NCI-H1105 treated with DMSO at 0.1 percent for 48 hours (cell line): ENCODE data around the gene C1QB.
"Not testable (repeated sequence)": the region's sequence is repeated elsewhere in the genome, so short reads cannot be mapped to it uniquely, and the experiment has no call there.

Experiments used
- DNase-seq: peaks from one replicate; lab custom pipeline; 2025; lab: John Stamatoyannopoulos, UW

The C1QB gene

DNA sequence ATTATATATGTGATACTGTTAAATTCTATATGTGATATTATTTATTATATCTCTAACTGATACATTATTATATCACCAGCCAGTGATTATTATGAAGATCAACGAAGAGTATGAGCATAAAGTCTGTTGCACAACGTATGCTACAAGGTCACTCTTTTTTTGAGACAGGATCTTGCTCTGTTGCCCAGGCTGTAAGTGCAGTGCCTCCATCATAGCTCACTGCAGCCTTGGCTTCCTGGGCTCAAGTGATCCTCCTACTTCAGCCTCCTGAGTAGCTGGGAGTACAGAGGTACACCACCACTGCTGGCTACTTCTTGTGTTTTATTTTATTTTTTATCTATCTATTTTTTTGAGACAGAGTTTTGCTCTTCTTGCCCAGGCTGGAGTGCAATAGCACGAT, 43.6 kb downstream of the C1QB start:
- no peak for DNase-seq

DNA sequence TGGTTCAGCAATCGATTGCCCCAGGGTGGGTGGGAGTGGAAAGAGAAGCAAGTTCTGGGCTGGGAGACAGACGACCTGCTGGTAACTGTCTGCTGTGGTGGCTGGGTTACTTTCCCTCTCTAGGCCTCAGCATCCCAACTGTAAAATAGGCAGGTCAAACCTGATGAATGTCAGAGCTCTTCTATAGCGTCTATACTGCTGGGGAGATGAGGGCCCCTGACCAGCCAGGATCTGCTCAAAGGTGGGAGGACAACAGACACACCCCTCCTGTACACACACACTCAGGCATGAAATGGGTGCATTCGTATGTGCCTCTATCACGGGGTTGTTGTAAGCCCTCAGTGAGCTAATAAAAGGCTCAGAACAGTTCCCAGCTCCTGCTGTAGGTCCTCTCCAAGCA, 44.9 kb downstream of the C1QB start:
- no peak for DNase-seq

DNA sequence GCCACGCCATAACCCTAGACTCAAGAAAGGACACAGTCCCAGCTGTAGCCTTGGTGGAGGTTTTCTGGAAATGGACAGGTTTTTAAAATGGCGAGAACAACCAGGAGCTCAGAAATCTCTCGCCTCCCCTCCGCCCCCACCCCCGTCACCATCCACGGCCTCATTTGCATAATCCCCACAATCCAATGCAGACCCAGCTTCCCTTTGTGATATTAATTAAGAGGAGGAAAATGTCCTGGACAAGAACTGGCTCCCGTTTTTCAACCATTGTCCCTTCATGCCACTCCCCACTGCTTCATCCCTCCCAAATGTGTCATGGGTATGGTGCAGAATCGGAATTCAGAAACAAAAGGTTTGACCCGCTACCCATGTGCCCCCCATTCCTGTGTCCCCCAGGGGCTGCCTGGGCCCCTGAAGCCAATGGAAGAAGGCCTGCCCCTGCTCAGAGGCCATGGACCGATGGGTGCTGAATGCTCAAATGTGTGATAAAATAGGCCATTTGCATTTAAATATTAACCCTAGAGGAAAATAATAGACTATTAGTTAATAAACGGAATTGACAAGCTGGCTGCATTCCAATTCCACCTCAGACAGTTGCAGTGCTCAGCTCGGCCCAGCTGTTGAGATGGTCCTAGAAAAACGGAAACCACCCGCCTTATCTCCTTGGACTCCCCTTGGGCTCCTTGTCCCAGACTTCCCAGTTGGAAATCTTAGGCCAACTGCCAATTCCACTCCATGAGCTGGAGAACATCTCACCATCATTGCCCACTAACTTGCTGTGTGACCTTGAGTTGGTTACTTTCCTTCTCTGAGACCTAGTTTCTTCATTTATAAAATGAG, 46.9 kb downstream of the C1QB start:
- DNase-seq, result no peak

DNA sequence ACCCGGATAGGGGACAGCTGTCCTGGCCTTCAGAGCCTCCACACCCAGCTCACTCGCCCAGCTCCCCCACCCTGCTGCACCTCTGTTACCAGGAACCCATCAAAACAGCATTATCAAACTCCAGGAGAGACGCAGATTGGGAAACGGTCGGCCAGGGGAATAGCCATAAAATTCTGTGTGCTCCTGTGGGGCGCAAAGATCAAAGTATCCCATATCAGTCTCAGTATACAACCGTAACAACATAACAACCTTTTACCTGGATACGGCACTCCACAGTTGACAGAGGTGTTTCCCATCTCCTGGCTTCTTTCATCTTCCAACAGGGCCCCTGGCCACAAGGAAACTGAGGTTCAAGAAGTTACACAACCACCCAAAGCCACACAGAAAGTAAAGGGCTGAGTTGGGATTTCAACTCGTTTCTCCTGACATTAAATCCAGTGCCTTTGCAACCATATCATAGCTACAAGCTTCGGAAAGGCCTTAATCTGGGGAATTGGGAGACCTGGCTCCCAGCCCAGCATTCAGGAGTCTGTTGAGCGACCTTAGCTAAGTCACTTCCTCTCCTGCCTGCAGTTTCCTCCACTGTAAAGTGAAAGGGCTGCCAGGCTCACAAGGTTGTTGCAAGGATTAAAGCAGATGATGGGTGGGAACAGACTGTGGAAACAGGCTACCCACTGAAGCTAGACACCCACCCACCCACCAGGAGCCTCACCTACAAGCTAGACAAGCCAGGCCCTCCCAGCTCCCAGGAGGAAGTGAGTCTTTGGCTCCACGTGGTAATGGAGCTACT, 49.5 kb downstream of the C1QB start:
- no peak for DNase-seq

DNA sequence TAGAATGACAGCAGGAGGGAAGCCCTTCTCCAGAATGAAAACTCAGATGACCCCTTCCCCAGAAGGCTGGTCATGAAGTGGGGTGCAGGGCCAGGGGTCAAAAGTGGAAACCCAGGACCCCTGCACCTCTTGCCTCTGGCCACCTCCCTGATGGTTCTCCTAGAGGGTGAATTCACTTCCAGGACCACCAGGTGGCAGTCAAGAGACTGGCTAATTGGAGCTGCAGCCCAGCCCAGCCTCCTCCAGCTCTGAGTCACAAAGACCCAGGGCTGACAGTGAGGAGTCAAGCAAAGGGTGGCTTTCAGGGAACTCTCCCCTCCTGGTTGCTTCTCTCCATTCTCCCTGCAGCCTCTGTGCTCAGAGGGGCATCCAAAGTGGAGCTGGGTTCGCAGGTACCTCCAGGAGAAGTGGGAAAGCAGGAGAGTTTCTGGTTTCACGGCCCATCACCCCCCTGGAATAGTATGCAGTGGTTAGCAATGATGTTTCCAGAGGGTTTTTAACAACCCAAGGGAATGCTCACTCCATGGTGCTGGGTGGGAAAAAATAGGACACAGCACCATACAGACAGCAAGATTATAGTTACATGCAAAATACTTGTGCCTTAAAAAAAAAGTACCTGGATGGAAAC, 51.5 kb downstream of the C1QB start:
- DNase-seq, result peak; percentile 76

DNA sequence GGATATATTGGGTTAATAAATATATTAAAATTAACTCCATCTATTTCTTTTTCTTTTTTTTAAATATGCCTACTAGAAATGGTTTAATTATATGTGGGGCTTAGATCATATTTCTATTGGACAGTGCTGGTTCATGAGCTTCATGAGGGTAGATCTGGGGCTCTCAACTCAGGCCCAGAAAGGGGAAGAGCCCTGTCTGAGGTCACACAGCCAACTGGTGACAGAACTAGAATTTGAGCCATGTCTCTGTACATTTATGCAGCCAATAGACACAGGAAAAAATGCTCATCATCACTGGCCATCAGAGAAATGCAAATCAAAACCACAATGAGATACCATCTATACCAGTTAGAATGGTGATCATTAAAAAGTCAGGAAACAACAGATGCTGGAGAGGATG, 52.5 kb downstream of the C1QB start:
- no peak for DNase-seq

DNA sequence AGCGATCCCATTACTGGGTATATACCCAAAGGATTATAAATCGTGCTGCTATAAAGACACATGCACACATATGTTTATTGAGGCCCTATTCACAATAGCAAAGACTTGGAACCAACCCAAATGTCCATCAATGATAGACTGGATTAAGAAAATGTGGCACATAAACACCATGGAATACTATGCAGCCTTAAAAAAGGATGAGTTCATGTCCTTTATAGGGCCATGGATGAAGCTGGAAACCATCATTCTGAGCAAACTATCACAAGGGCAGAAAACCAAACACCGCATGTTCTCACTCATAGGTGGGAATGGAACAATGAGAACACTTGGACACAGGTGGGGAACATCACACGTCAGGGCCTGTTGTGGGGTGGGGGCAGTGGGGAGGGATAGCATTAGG, 53.1 kb downstream of the C1QB start:
- DNase-seq, result not testable (repeated sequence)

DNA sequence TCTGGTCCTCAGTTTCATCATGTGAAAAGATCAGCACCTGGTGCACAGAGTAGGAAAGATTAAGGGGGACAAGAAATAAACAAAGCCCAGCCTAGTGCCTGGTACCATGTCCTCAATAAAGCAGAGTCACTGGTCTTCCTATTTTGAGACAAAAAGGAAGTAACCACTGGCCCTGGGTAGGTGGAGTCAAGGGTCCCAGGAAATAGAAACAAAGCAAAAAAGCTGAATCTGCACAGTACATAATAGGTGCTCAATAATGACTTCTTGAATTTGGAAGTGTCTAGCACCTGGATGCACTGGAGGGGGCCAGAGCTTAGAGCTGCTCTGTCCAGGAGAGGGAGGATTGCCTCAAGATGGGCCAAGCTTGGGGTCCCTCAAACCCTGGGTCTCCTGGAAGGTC, 55.7 kb downstream of the C1QB start:
- no peak for DNase-seq

DNA sequence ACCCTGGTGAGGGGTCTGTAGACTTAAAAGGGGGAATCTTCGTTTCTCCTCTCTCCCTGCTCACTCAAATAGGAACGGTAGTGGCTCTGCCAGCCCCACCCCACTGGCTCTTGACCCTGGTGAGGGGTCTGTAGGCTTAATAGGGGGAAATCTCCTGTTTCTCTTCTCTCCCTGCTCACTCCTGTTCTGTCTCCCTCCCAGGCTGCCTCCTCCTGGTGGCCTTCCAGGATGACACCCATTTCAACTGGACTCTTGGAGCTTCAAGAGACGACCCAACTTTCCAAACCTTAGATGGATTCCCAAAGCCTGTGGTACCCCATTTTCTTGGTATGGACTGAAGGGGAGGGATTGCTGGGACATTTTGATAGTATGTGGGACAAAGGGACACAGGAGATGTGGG, 56.2 kb downstream of the C1QB start:
- no peak for DNase-seq

DNA sequence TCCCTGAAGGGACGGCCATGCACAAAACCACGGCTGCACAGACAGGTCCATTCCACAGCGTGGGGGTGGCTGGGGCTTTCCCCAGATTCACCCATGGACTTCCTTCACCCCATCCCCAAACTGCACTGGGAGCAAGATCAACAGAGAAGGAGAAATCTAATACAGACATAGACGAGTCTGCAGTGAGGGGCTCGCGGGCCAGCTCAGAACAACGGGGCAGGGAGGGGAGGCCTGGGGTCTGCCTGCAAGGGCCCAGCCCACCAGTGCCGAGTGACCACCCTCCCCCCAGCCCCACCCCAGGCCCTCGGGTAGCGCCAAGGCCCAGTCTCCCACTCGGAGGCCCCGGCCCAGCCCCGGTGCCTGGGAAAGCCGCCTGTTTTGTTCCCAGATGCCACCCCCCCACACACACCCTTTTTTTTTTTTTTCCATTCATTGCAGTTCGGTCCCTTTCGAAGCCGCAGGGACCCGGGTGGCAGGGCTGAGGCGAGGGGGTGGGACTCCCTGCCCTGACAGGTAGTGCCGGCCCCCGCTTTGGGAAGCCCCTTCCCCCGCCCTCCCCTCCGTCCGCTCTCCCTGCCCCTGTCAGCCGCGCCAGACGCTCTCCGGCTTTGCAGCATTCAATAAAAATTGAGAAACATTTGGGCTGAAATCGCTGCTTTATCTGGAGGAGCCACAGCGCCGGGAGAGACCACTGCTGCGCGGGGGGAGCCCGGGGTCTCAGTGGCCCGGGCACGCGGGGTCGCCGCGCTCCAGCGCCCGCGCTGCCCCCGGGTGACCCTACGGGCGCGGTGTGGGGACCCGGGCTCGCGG, 57.1 kb downstream of the C1QB start:
- peak; percentile 61 for DNase-seq

DNA sequence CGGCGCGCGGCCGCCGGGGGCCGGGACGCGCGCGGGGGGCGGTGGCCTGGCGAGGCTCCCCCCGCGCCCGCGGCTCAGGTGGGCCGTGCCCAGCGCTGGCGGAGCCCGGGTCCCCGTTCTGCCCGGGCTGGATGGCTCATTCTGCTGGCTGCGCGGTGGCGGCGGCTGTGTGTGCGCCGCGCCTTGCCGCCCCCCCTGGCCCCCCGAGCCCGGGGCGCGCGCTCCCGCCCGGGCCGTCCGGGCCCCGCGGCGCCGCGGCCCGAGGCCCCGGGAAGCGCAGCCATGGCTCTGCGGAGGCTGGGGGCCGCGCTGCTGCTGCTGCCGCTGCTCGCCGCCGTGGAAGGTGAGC, 57.6 kb downstream of the C1QB start, which contains the start of gene EPHB2:
Gene EPHB2, plus strand, starts transcription at position 139 of the 349 bp plus-strand sequence. Its CDS starts 144 bp downstream, at position 283.
- DNase-seq, result peak; percentile 52

DNA sequence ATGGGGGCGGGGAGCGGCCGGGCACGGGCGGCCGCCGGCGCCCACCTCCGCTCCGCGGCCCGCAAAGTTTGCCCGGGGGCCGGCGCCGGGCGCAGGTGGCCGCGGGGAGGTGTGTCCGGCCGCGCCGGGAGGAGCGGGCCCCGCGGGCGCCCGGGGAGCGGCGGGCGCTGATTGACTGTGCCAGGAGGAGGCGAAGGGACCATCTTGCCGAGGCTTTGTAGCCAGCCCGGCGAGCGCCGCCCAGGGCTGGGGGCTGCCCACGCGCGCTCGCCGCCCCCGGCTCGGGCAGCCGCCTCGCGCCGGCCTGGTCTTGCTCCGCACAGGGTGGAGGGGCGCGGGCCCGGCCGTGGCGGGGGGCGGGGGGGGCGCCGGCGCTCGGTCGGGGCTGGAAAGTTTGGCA, 58.0 kb downstream of the C1QB start:
- no peak for DNase-seq
